Kidney epithelial cell (primary cell): ENCODE measurements around the gene OR5K2. TPM values are rescaled to one million over a fixed set of nuclear protein-coding genes. Genes with fewer than 3 reads are reported as not detected.

ENCODE experiments used
- DNase-seq: peaks from one replicate; pipeline ENCODE4 v3.0.0-alpha.2; 2010; ENCODE audit warnings: low read depth
- H3K27me3 ChIP-seq: 2 replicates; pipeline ENCODE4 v1.6.0; 2011; ENCODE audit warnings: low read length; ENCODE audit not compliant: control insufficient read depth, insufficient read depth
- H3K36me3 ChIP-seq: 2 replicates; pipeline ENCODE4 v1.5.1; 2011; ENCODE audit warnings: low read length; ENCODE audit not compliant: control insufficient read depth, insufficient read depth
- H3K4me3 ChIP-seq: 2 replicates; pipeline ENCODE4 v1.5.1; 2011; ENCODE audit warnings: low read depth, mild to moderate bottlenecking, control low read depth, low read length
- CTCF ChIP-seq: IDR thresholded peaks from 2 replicates; pipeline ENCODE4 v1.5.1; 2011; ENCODE audit warnings: mild to moderate bottlenecking, moderate library complexity, low read length, control low read depth, inconsistent platforms; ENCODE audit not compliant: insufficient read depth, poor library complexity, severe bottlenecking
- total RNA-seq: library from RNA; depleted of rRNA; stranded (reverse); fragments of >200 nt; gene quantifications from 2 replicates; pipeline ENCODE4 v1.2.3, GENCODE V29; 2015

The OR5K2 gene
- total RNA-seq, 1 donor from 2014 or later = not detected

GRCh38 chr3:98532275-98532637 lies 34.8 kb downstream of the OR5K2 start:
- no peak for TF ChIP-seq CTCF
- no peak for DNase-seq
- Histone ChIP-seq H3K4me3 (no peak overlapping the region), H3K36me3 (no peaks in the 10 kb centered on the region), H3K27me3 (no peaks in the 10 kb centered on the region)

- no peak for TF ChIP-seq CTCF
- Histone ChIP-seq H3K27me3 (no peaks in the 10 kb centered on the region), H3K36me3 (no peaks in the 10 kb centered on the region), H3K4me3 (no peak overlapping the region)
- no peak for DNase-seq
Observed at GRCh38 chr3:98532709-98533571, 35.5 kb downstream of the OR5K2 start.

DNA sequence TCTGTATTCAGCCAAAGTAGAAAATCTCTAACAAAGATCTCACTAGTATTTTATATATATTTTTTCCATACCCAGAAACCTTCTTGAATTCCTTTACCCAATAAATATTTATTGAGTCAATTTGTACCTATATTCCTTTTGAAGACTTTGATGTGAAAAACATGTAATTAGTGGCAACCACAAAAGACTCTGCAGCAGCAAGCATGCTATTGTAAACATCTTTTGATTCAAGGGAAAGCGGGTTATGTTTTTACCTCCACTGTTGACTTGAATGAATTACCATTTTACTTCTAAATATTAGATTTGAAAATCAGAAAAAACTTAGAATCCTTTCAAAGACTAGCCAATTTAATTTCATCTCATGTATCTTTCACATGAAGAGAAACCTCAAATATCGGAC lies 36.7 kb downstream of the OR5K2 start:
- H3K4me3 ChIP-seq = no peak overlapping the region
- no peak for DNase-seq
- TF ChIP-seq CTCF = no peak
- no peaks in the 10 kb centered on the region for H3K36me3 ChIP-seq
- no peaks in the 10 kb centered on the region for H3K27me3 ChIP-seq

GRCh38 chr3:98534734-98535133 lies 37.3 kb downstream of the OR5K2 start:
- DNase-seq = no peak
- TF ChIP-seq CTCF = no peak
- H3K4me3 ChIP-seq = no peak overlapping the region

GRCh38 chr3:98536456-98537017 lies 39.1 kb downstream of the OR5K2 start:
- DNase-seq = no peak
- no peak for TF ChIP-seq CTCF
- H3K27me3 ChIP-seq = no peaks in the 10 kb centered on the region
- no peak overlapping the region for H3K4me3 ChIP-seq
- H3K36me3 ChIP-seq = no peaks in the 10 kb centered on the region

More at GRCh38 chr3:98534734-98535133, 37.3 kb downstream of the OR5K2 start:
- Histone ChIP-seq H3K27me3 (no peaks in the 10 kb centered on the region), H3K36me3 (no peaks in the 10 kb centered on the region)

GRCh38 chr3:98540346-98540745 lies 42.9 kb downstream of the OR5K2 start:
- H3K4me3 ChIP-seq = no peak overlapping the region
- no peak for TF ChIP-seq CTCF
- no peak for DNase-seq
- H3K27me3 ChIP-seq = no peaks in the 10 kb centered on the region
- H3K36me3 ChIP-seq = no peaks in the 10 kb centered on the region
